ENCODE data around the gene FOXP1. TPM values are rescaled to one million over a fixed set of nuclear protein-coding genes. Genes with fewer than 3 reads are reported as not detected.

The FOXP1 gene
- total and polyA plus RNA-seq, 2 of the 8 experiments (the other 6 are each of a cell fraction or from before 2014, with no cell fraction given), result 13.9 to 25.4 TPM

GRCh38 chr3:71076361-71077002 is 507.0 kb downstream of the FOXP1 start (continued):
- TF ChIP-seq EP300 (IDR thresholded peaks at IDR 0.05; ENCODE audit: borderline replicate concordance in 1 of 2, low read depth in 2 of 2, low read length in 2 of 2) (no peak), ATF2 (IDR thresholded peaks at IDR 0.05; ENCODE audit: low read length) (no peak), FOSL1 (IDR thresholded peaks at IDR 0.05; ENCODE audit: insufficient read depth, low read depth, low read length) (no peak)

Data from H1 (cell line).